OCI-LY3 (cell line): ENCODE measurements around the gene MIOX.
A peak's percentile ranks its signal among the peaks of the same experiment; 100 is the strongest.

ENCODE experiments used
- H2AFZ ChIP-seq: fragments of 200-600, 300-600 bp; shearing (Covaris generic); 2 replicates; pipeline ENCODE4 v1.6.0; 2014; ENCODE audit warnings: antibody characterized with exemption, low read depth, low read length
- H3K27ac ChIP-seq: fragments of 200-600, 300-600 bp; sonication (generic); 2 replicates; pipeline ENCODE4 v1.5.1; 2014; ENCODE audit warnings: mild to moderate bottlenecking, low read length, moderate library complexity, mixed read lengths
- H3K27me3 ChIP-seq: fragments of 200-600, 300-600 bp; sonication (generic); 2 replicates; pipeline ENCODE4 v1.6.1; 2014; ENCODE audit warnings: low read depth, low read length, mixed read lengths
- H3K36me3 ChIP-seq: fragments of 200-600, 300-600 bp; sonication (generic); replicated peaks from 2 replicates; pipeline ENCODE3; 2014; ENCODE audit warnings: low read depth, low read length, mixed read lengths
- H3K4me1 ChIP-seq: fragments of 300-600, 200-600 bp; sonication (generic); 2 replicates; pipeline ENCODE4 v1.6.1; 2014; ENCODE audit warnings: low read length, mixed read lengths
- H3K4me2 ChIP-seq: fragments of 200-600, 300-600 bp; sonication (generic); 2 replicates; pipeline ENCODE4 v1.6.1; 2014; ENCODE audit warnings: low read length, mixed read lengths
- H3K4me3 ChIP-seq: fragments of 300-600, 200-600 bp; sonication (generic); 2 replicates; pipeline ENCODE4 v1.5.1; 2014; ENCODE audit warnings: antibody characterized with exemption, mild to moderate bottlenecking, low read length, moderate library complexity
- H3K79me2 ChIP-seq: fragments of 300-600, 200-600 bp; shearing (Covaris generic); 2 replicates; pipeline ENCODE4 v1.6.1; 2014; ENCODE audit warnings: mild to moderate bottlenecking, low read length, mixed read lengths
- H3K9ac ChIP-seq: fragments of 300-600, 200-600 bp; shearing (Covaris generic); 2 replicates; pipeline ENCODE4 v1.6.0; 2014; ENCODE audit warnings: mild to moderate bottlenecking, low read length, moderate library complexity
- H3K9me3 ChIP-seq: fragments of 200-600, 300-600 bp; shearing (Covaris generic); 2 replicates; pipeline ENCODE4 v1.6.1; 2014; ENCODE audit warnings: low read length, mixed read lengths; ENCODE audit not compliant: insufficient read depth
- H4K20me1 ChIP-seq: fragments of 200-600, 300-600 bp; sonication (generic); 2 replicates; pipeline ENCODE4 v1.6.1; 2016; ENCODE audit warnings: low read length, mixed read lengths; ENCODE audit not compliant: insufficient read depth
- CTCF ChIP-seq: fragments of 200-600, 300-600 bp; sonication (generic); IDR thresholded peaks from 2 replicates; pipeline ENCODE4 v1.5.1; 2014; ENCODE audit warnings: antibody characterized with exemption, low read length, low read depth
- EZH2phosphoT487 ChIP-seq: fragments of 200-600 bp; shearing (Covaris generic); IDR thresholded peaks from 2 replicates; pipeline ENCODE4 v1.6.1; 2018; ENCODE audit warnings: antibody characterized with exemption, mixed run types, low read depth

MIOX gene

GRCh38 chr22:50465066-50465930 is 21.4 kb upstream of the MIOX start:
- no peak overlapping the region for H3K9ac ChIP-seq
- H3K9me3 ChIP-seq: no peaks in the 10 kb centered on the region
- no peak overlapping the region for H3K27ac ChIP-seq
- TF ChIP-seq EZH2phosphoT487 (no peak), CTCF (no peak)
- H3K4me3 ChIP-seq: no peak overlapping the region
- no peak overlapping the region for H3K4me2 ChIP-seq
- H2AFZ ChIP-seq: no peak overlapping the region
- no peaks in the 10 kb centered on the region for H3K27me3 ChIP-seq
- H4K20me1 ChIP-seq: peaks cover 11% of the 10 kb centered on the region
- H3K4me1 ChIP-seq: peaks cover 25% of the 10 kb centered on the region
- H3K79me2 ChIP-seq: peaks cover 14% of the 10 kb centered on the region
- peaks cover 3% of the 10 kb centered on the region for H3K36me3 ChIP-seq

GRCh38 chr22:50467341-50467740 is 19.3 kb upstream of the MIOX start:
- peaks cover 34% of the 10 kb centered on the region for H3K79me2 ChIP-seq
- H3K4me3 ChIP-seq: no peak overlapping the region
- no peak overlapping the region for H2AFZ ChIP-seq
- TF ChIP-seq CTCF (no peak), EZH2phosphoT487 (no peak)
- H3K9me3 ChIP-seq: no peaks in the 10 kb centered on the region
- H3K27me3 ChIP-seq: no peaks in the 10 kb centered on the region
- H3K27ac ChIP-seq: no peak overlapping the region
- H3K9ac ChIP-seq: no peak overlapping the region
- peaks cover 33% of the 10 kb centered on the region for H3K4me1 ChIP-seq
- peaks cover 14% of the 10 kb centered on the region for H4K20me1 ChIP-seq
- no peak overlapping the region for H3K4me2 ChIP-seq
- peaks cover 3% of the 10 kb centered on the region for H3K36me3 ChIP-seq

- Histone ChIP-seq H3K27me3 (no peaks in the 10 kb centered on the region), H3K4me3 (no peak overlapping the region), H4K20me1 (peaks cover 18% of the 10 kb centered on the region), H3K79me2 (peaks cover 40% of the 10 kb centered on the region), H2AFZ (no peak overlapping the region), H3K4me2 (no peak overlapping the region), H3K27ac (no peak overlapping the region), H3K9ac (no peak overlapping the region), H3K9me3 (no peaks in the 10 kb centered on the region), H3K4me1 (peaks cover 33% of the 10 kb centered on the region), H3K36me3 (peaks cover 3% of the 10 kb centered on the region)
- no peak for TF ChIP-seq EZH2phosphoT487
Observed at GRCh38 chr22:50467773-50468440, 18.8 kb upstream of the MIOX start.

- Histone ChIP-seq H3K27me3 (no peaks in the 10 kb centered on the region), H3K36me3 (no peaks in the 10 kb centered on the region), H3K4me2 (peak overlapping the region; percentile 71; the same call in 1 of the 2 replicates), H3K79me2 (peaks cover 47% of the 10 kb centered on the region), H4K20me1 (peaks cover 23% of the 10 kb centered on the region), H3K4me3 (no peak overlapping the region), H3K9me3 (no peaks in the 10 kb centered on the region), H3K4me1 (peaks cover 36% of the 10 kb centered on the region), H3K9ac (no peak overlapping the region), H2AFZ (no peak overlapping the region), H3K27ac (no peak overlapping the region)
- TF ChIP-seq EZH2phosphoT487: no peak
- no peak for TF ChIP-seq CTCF
Observed at GRCh38 chr22:50468626-50469025, 18.0 kb upstream of the MIOX start.
